Measurements from ENCODE around the gene GDF10. TPM values are rescaled to one million over a fixed set of nuclear protein-coding genes. Genes with fewer than 3 reads are reported as not detected.

Gene GDF10
- total RNA-seq, 2 experiments from 2014 or later: not detected

- H3K27ac Mint-ChIP-seq: peak overlapping the region; percentile 73
- DNase-seq: peak; percentile 15
- POLR2A ChIA-PET: interaction anchor here (1.9 kb wide), 1 partner anchor 51 kb away, joined by 5 read pairs; no protein-coding TSS in a partner anchor
- peaks cover 5% of the 10 kb centered on the region for H3K36me3 Mint-ChIP-seq (ENCODE audit: low read depth)
- H3K27me3 Mint-ChIP-seq: no peaks in the 10 kb centered on the region
- peaks cover 5% of the 10 kb centered on the region for H3K9me3 Mint-ChIP-seq
- CTCF ChIA-PET: interaction anchor here (1.4 kb wide), 1 partner anchor 45 kb away, joined by 3 read pairs; no protein-coding TSS in a partner anchor
- no peak overlapping the region for H3K4me3 Mint-ChIP-seq
- H3K4me1 Mint-ChIP-seq: peaks cover 51% of the 10 kb centered on the region
Observed at GRCh38 chr10:47260505-47261111, 39.4 kb upstream of the GDF10 start.

GRCh38 chr10:47261121-47261520 lies 38.9 kb upstream of the GDF10 start:
- peak overlapping the region; percentile 73 for H3K27ac Mint-ChIP-seq
- POLR2A ChIA-PET: interaction anchor here (0.7 to 1.9 kb wide), 2 partner anchors 16 to 50 kb away, joined by 3 to 5 read pairs; no protein-coding TSS in a partner anchor
- H3K4me1 Mint-ChIP-seq: peaks cover 51% of the 10 kb centered on the region

GRCh38 chr10:47261556-47261955 lies 38.4 kb upstream of the GDF10 start:
- H3K27ac Mint-ChIP-seq: peak overlapping the region; percentile 73
- ChIA-PET POLR2A (interaction anchor here (0.7 kb wide), 1 partner anchor 16 kb away, joined by 3 read pairs; no protein-coding TSS in a partner anchor), CTCF (interaction anchor here (1.4 kb wide), 1 partner anchor 44 kb away, joined by 3 read pairs; no protein-coding TSS in a partner anchor)
- no peak for DNase-seq
- peaks cover 9% of the 10 kb centered on the region for H3K36me3 Mint-ChIP-seq (ENCODE audit: low read depth)
- H3K9me3 Mint-ChIP-seq: peaks cover 12% of the 10 kb centered on the region
- peaks cover 51% of the 10 kb centered on the region for H3K4me1 Mint-ChIP-seq
- no peaks in the 10 kb centered on the region for H3K27me3 Mint-ChIP-seq
- no peak overlapping the region for H3K4me3 Mint-ChIP-seq

More at GRCh38 chr10:47261121-47261520, 38.9 kb upstream of the GDF10 start:
- Mint-ChIP-seq H3K27me3 (no peaks in the 10 kb centered on the region), H3K9me3 (peaks cover 10% of the 10 kb centered on the region), H3K4me3 (no peak overlapping the region), H3K36me3 (ENCODE audit: low read depth) (peaks cover 9% of the 10 kb centered on the region)
- DNase-seq: peak; percentile 36
- CTCF ChIA-PET: interaction anchor here (1.4 kb wide), 1 partner anchor 45 kb away, joined by 3 read pairs; no protein-coding TSS in a partner anchor

- no peak for DNase-seq
- Mint-ChIP-seq H3K36me3 (ENCODE audit: low read depth) (peaks cover 9% of the 10 kb centered on the region), H3K27me3 (no peaks in the 10 kb centered on the region), H3K4me1 (peaks cover 38% of the 10 kb centered on the region), H3K27ac (no peak overlapping the region), H3K9me3 (peaks cover 16% of the 10 kb centered on the region), H3K4me3 (no peak overlapping the region)
- POLR2A ChIA-PET: no interaction called here
- CTCF ChIA-PET: no interaction called here
Observed at GRCh38 chr10:47262606-47263533, 37.1 kb upstream of the GDF10 start.

- Mint-ChIP-seq H3K4me3 (no peak overlapping the region), H3K4me1 (peaks cover 33% of the 10 kb centered on the region), H3K27ac (peak overlapping the region; percentile 34), H3K27me3 (no peaks in the 10 kb centered on the region), H3K9me3 (peaks cover 16% of the 10 kb centered on the region), H3K36me3 (ENCODE audit: low read depth) (peaks cover 9% of the 10 kb centered on the region)
- DNase-seq: peak; percentile 39
- ChIA-PET POLR2A (no interaction called here), CTCF (no interaction called here)
Observed at GRCh38 chr10:47264797-47265281, 35.2 kb upstream of the GDF10 start.

GRCh38 chr10:47266602-47267001 lies 33.4 kb upstream of the GDF10 start:
- ChIA-PET CTCF (no interaction called here), POLR2A (no interaction called here)
- H3K27ac Mint-ChIP-seq: no peak overlapping the region
- peaks cover 9% of the 10 kb centered on the region for H3K36me3 Mint-ChIP-seq (ENCODE audit: low read depth)
- H3K4me3 Mint-ChIP-seq: no peak overlapping the region
- H3K9me3 Mint-ChIP-seq: peaks cover 16% of the 10 kb centered on the region
- DNase-seq: no peak
- peaks cover 15% of the 10 kb centered on the region for H3K4me1 Mint-ChIP-seq
- no peaks in the 10 kb centered on the region for H3K27me3 Mint-ChIP-seq

- POLR2A ChIA-PET: interaction anchor here (1.2 kb wide), 1 partner anchor 13 kb away, joined by 3 read pairs; no protein-coding TSS in a partner anchor
- DNase-seq: peak; percentile 13
- H3K36me3 Mint-ChIP-seq (ENCODE audit: low read depth): peaks cover 9% of the 10 kb centered on the region
- H3K27me3 Mint-ChIP-seq: peaks cover 2% of the 10 kb centered on the region
- peaks cover 13% of the 10 kb centered on the region for H3K4me1 Mint-ChIP-seq
- H3K27ac Mint-ChIP-seq: no peak overlapping the region
- no peak overlapping the region for H3K4me3 Mint-ChIP-seq
- peaks cover 16% of the 10 kb centered on the region for H3K9me3 Mint-ChIP-seq
- CTCF ChIA-PET: no interaction called here
Observed at GRCh38 chr10:47268696-47269095, 31.3 kb upstream of the GDF10 start.

GRCh38 chr10:47269294-47269693 lies 30.7 kb upstream of the GDF10 start:
- ChIA-PET CTCF (no interaction called here), POLR2A (no interaction called here)
- Mint-ChIP-seq H3K4me1 (peaks cover 11% of the 10 kb centered on the region), H3K27me3 (peaks cover 2% of the 10 kb centered on the region), H3K36me3 (ENCODE audit: low read depth) (peaks cover 7% of the 10 kb centered on the region), H3K4me3 (no peak overlapping the region), H3K27ac (no peak overlapping the region), H3K9me3 (peaks cover 16% of the 10 kb centered on the region)
- peak; percentile 9 for DNase-seq

- H3K4me3 Mint-ChIP-seq: no peak overlapping the region
- DNase-seq: no peak
- peaks cover 22% of the 10 kb centered on the region for H3K4me1 Mint-ChIP-seq
- no peaks in the 10 kb centered on the region for H3K36me3 Mint-ChIP-seq (ENCODE audit: low read depth)
- H3K27me3 Mint-ChIP-seq: peaks cover 3% of the 10 kb centered on the region
- ChIA-PET POLR2A (no interaction called here), CTCF (no interaction called here)
- H3K27ac Mint-ChIP-seq: no peak overlapping the region
- no peaks in the 10 kb centered on the region for H3K9me3 Mint-ChIP-seq
Observed at GRCh38 chr10:47276071-47276470, 23.9 kb upstream of the GDF10 start.

- H3K27ac Mint-ChIP-seq: peak overlapping the region; percentile 70
- H3K36me3 Mint-ChIP-seq (ENCODE audit: low read depth): no peaks in the 10 kb centered on the region
- H3K9me3 Mint-ChIP-seq: no peaks in the 10 kb centered on the region
- H3K27me3 Mint-ChIP-seq: peaks cover 3% of the 10 kb centered on the region
- no peak overlapping the region for H3K4me3 Mint-ChIP-seq
- CTCF ChIA-PET: interaction anchor here (1.6 kb wide), 1 partner anchor 36 kb away, joined by 5 read pairs; no protein-coding TSS in a partner anchor
- DNase-seq: no peak
- POLR2A ChIA-PET: interaction anchor here (1.0 to 1.1 kb wide), 2 partner anchors 15 to 54 kb away, joined by 3 read pairs; no protein-coding TSS in a partner anchor
- H3K4me1 Mint-ChIP-seq: peaks cover 22% of the 10 kb centered on the region
Observed at GRCh38 chr10:47276576-47277351, 23.2 kb upstream of the GDF10 start.

- H3K4me3 Mint-ChIP-seq: no peak overlapping the region
- peaks cover 1% of the 10 kb centered on the region for H3K27me3 Mint-ChIP-seq
- H3K9me3 Mint-ChIP-seq: no peaks in the 10 kb centered on the region
- POLR2A ChIA-PET: interaction anchor here (1.0 to 1.1 kb wide), 2 partner anchors 16 to 55 kb away, joined by 3 read pairs; no protein-coding TSS in a partner anchor
- DNase-seq: peak; percentile 57
- peaks cover 22% of the 10 kb centered on the region for H3K4me1 Mint-ChIP-seq
- H3K27ac Mint-ChIP-seq: peak overlapping the region; percentile 70
- CTCF ChIA-PET: interaction anchor here (1.6 kb wide), 1 partner anchor 35 kb away, joined by 5 read pairs; no protein-coding TSS in a partner anchor
- no peaks in the 10 kb centered on the region for H3K36me3 Mint-ChIP-seq (ENCODE audit: low read depth)
Observed at GRCh38 chr10:47277352-47278151, 22.4 kb upstream of the GDF10 start.

- ChIA-PET POLR2A (no interaction called here), CTCF (interaction anchor here (1.6 kb wide), 1 partner anchor 34 kb away, joined by 5 read pairs; no protein-coding TSS in a partner anchor)
- no peak for DNase-seq
- Mint-ChIP-seq H3K27me3 (peaks cover 1% of the 10 kb centered on the region), H3K36me3 (ENCODE audit: low read depth) (no peaks in the 10 kb centered on the region), H3K4me1 (peaks cover 22% of the 10 kb centered on the region), H3K9me3 (no peaks in the 10 kb centered on the region), H3K27ac (no peak overlapping the region), H3K4me3 (no peak overlapping the region)
Observed at GRCh38 chr10:47278152-47278473, 21.9 kb upstream of the GDF10 start.
